ENCODE results near the gene RGS10. TPM values are rescaled to one million over a fixed set of nuclear protein-coding genes. Genes with fewer than 3 reads are reported as not detected.

The RGS10 gene
- total and polyA plus RNA-seq, 3 experiments from 2014 or later: 127 to 182 (median 130) TPM

DNA sequence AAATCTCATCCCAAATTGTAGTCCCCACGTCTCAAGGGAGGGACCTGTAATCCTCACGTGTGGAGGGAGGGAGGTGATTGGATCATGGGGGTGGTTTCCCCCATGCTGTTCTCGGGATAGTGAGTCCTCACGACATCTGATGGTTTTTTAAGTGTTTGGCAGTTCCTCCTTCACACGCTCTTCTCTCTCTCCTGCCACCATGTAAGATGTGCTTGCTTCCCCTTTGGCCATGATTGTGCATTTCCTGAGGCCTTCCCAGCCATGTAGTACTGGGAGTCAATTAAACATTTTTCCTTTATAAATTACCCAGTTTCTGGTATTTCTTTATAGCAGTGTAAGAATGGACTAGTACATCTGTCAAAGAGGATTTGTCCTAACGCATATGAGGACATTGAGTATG, 59.5 kb downstream of the RGS10 start:
- Mint-ChIP-seq H3K36me3 (no peaks in the 10 kb centered on the region), H3K9me3 (no peaks in the 10 kb centered on the region), H3K27ac (peak overlapping the region in 1 of 8 donors; percentile 5), H3K4me1 (peaks cover 18 to 19% (median 19%) of the 10 kb centered on the region in 3 donors), H3K4me3 (no peak overlapping the region), H3K27me3 (peaks cover 0 to 2% of the 10 kb centered on the region in 2 donors)
- ChIA-PET CTCF (no interaction called here), POLR2A (no interaction called here)
- Histone ChIP-seq H3K27ac (ENCODE audit: low read depth, low read length) (no peak overlapping the region), H3K36me3 (ENCODE audit: insufficient read depth, low read length) (no peaks in the 10 kb centered on the region), H3K4me3 (ENCODE audit: low read length) (no peak overlapping the region), H3K27me3 (ENCODE audit: insufficient read depth, low read length, poor library complexity, severe bottlenecking) (no peaks in the 10 kb centered on the region), H3K9me3 (ENCODE audit: low read length) (no peaks in the 10 kb centered on the region), H3K4me1 (ENCODE audit: insufficient read depth, low read length) (peaks cover 16% of the 10 kb centered on the region)
- DNase-seq: no peak

DNA sequence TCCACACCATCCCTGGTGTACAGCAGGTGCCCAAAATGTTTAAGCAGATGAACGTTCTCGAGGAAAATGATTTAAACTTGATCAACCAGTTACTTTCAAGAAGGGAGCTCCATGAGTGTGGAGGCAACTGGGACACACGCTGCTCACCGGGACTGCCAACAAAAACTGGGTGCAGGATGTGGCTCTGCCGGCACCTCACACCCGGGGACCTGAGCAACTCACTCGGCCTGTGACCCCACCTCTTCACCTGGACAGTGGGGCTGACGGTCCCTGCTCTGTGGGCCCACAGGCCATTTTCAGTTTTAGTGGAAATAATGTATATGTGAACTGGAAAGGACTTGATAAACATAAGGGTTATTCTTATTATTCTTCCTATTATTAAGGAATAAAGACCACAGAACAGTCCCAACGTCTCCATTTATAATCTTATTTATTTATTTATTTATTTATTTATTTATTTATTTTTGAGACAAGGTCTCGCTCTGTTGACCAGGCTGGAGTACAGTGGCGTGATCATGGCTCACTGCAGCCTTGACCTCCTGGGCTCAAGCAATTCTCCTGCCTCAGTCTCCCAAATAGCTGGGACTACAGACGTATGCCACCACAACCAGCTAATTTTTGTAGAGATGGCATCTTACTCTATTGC, 60.6 kb downstream of the RGS10 start:
- no peak for DNase-seq
- Histone ChIP-seq H3K27ac (ENCODE audit: low read depth, low read length) (no peak overlapping the region), H3K9me3 (ENCODE audit: low read length) (no peaks in the 10 kb centered on the region), H3K4me3 (ENCODE audit: low read length) (no peak overlapping the region), H3K4me1 (ENCODE audit: insufficient read depth, low read length) (peaks cover 27% of the 10 kb centered on the region), H3K36me3 (ENCODE audit: insufficient read depth, low read length) (no peaks in the 10 kb centered on the region), H3K27me3 (ENCODE audit: insufficient read depth, low read length, poor library complexity, severe bottlenecking) (no peaks in the 10 kb centered on the region)
- POLR2A ChIA-PET: no interaction called here
- Mint-ChIP-seq H3K4me1 (peaks cover 27 to 30% (median 27%) of the 10 kb centered on the region in 3 donors), H3K27me3 (peaks cover 0 to 2% of the 10 kb centered on the region in 2 donors), H3K9me3 (no peaks in the 10 kb centered on the region), H3K27ac (peak overlapping the region in 1 of 8 donors; percentile 46), H3K36me3 (no peaks in the 10 kb centered on the region), H3K4me3 (no peak overlapping the region)
- CTCF ChIA-PET: interaction anchor here (1.6 kb wide), 1 partner anchor 8 kb away, joined by 6 read pairs; no protein-coding TSS in a partner anchor

GRCh38 chr10:119480667-119481066, 61.9 kb downstream of the RGS10 start:
- peaks cover 27 to 37% (median 30%) of the 10 kb centered on the region in 3 donors for H3K4me1 Mint-ChIP-seq
- ChIA-PET POLR2A (no interaction called here), CTCF (interaction anchor here (0.7 to 1.9 kb wide), 5 partner anchors 9 to 273 kb away, joined by 3 to 6 read pairs (median 3); partner anchors contain the start of gene GRK5)
- H3K9me3 Mint-ChIP-seq: no peaks in the 10 kb centered on the region
- peak overlapping the region in 2 of 8 donors; percentile 37 to 62 for H3K27ac Mint-ChIP-seq
- Histone ChIP-seq H3K27me3 (ENCODE audit: insufficient read depth, low read length, poor library complexity, severe bottlenecking) (no peaks in the 10 kb centered on the region), H3K36me3 (ENCODE audit: insufficient read depth, low read length) (no peaks in the 10 kb centered on the region), H3K4me3 (ENCODE audit: low read length) (no peak overlapping the region), H3K4me1 (ENCODE audit: insufficient read depth, low read length) (peaks cover 28% of the 10 kb centered on the region), H3K9me3 (ENCODE audit: low read length) (no peaks in the 10 kb centered on the region), H3K27ac (ENCODE audit: low read depth, low read length) (no peak overlapping the region)
- H3K27me3 Mint-ChIP-seq: peaks cover 0 to 2% of the 10 kb centered on the region in 2 donors
- no peaks in the 10 kb centered on the region for H3K36me3 Mint-ChIP-seq
- H3K4me3 Mint-ChIP-seq: no peak overlapping the region
- no peak for DNase-seq

DNA sequence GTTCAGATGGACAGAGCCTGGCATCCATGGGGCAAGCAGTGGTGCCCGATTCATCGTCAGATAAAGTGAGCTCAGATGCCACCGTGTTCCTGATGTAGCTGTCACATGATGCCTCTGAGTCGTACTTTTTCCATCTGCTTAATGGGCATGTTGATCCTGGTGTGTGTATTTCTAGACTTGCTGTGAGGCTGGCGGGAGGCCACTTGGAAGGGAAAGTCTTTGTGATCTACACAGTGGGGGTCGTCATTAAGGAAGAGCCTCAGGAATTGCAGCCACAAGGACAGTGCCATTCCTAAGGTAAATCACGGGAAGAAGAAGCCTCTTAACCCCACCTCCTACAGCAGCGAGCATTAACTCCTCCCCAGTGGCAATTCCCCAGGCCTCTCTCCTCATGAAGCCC, 63.0 kb downstream of the RGS10 start:
- no peaks in the 10 kb centered on the region for H3K36me3 Mint-ChIP-seq
- no peaks in the 10 kb centered on the region for H3K9me3 Mint-ChIP-seq
- Histone ChIP-seq H3K4me1 (ENCODE audit: insufficient read depth, low read length) (peaks cover 28% of the 10 kb centered on the region), H3K4me3 (ENCODE audit: low read length) (no peak overlapping the region), H3K9me3 (ENCODE audit: low read length) (no peaks in the 10 kb centered on the region), H3K27ac (ENCODE audit: low read depth, low read length) (no peak overlapping the region), H3K36me3 (ENCODE audit: insufficient read depth, low read length) (no peaks in the 10 kb centered on the region), H3K27me3 (ENCODE audit: insufficient read depth, low read length, poor library complexity, severe bottlenecking) (no peaks in the 10 kb centered on the region)
- H3K4me1 Mint-ChIP-seq: peaks cover 27 to 37% (median 30%) of the 10 kb centered on the region in 3 donors
- peak overlapping the region in 4 of 7 donors; percentile 8 to 80 (median 73) for H3K4me3 Mint-ChIP-seq
- POLR2A ChIA-PET: interaction anchor here (0.8 kb wide), 1 partner anchor 9 kb away, joined by 3 read pairs; no protein-coding TSS in a partner anchor
- H3K27ac Mint-ChIP-seq: peak overlapping the region in 4 of 8 donors; percentile 59 to 84 (median 73)
- CTCF ChIA-PET: interaction anchor here (1.3 to 2.4 kb wide), 3 partner anchors 10 to 64 kb away, joined by 3 to 10 read pairs (median 5); no protein-coding TSS in a partner anchor
- H3K27me3 Mint-ChIP-seq: peaks cover 0 to 2% of the 10 kb centered on the region in 2 donors
- DNase-seq: no peak

- H3K4me1 Mint-ChIP-seq: peaks cover 27 to 37% (median 30%) of the 10 kb centered on the region in 3 donors
- DNase-seq: peak in 2 of 5 donors; percentile 23 to 34
- H3K4me3 ChIP-seq (ENCODE audit: low read length): no peak overlapping the region
- H3K36me3 ChIP-seq (ENCODE audit: insufficient read depth, low read length): no peaks in the 10 kb centered on the region
- peaks cover 0 to 2% of the 10 kb centered on the region in 2 donors for H3K27me3 Mint-ChIP-seq
- H3K9me3 Mint-ChIP-seq: no peaks in the 10 kb centered on the region
- no peaks in the 10 kb centered on the region for H3K27me3 ChIP-seq (ENCODE audit: insufficient read depth, low read length, poor library complexity, severe bottlenecking)
- ChIA-PET CTCF (interaction anchor here (1.0 to 2.4 kb wide), 4 partner anchors 10 to 64 kb away, joined by 3 to 10 read pairs (median 5); partner anchors contain the start of gene RGS10), POLR2A (interaction anchor here (0.7 to 0.8 kb wide), 3 partner anchors 9 to 503 kb away, joined by 3 to 7 read pairs (median 3); no protein-coding TSS in a partner anchor)
- H3K4me1 ChIP-seq (ENCODE audit: insufficient read depth, low read length): peaks cover 28% of the 10 kb centered on the region
- peak overlapping the region; percentile 16 to 80 (median 68) for H3K4me3 Mint-ChIP-seq
- H3K27ac ChIP-seq (ENCODE audit: low read depth, low read length): no peak overlapping the region
- peak overlapping the region; percentile 59 to 91 (median 82) for H3K27ac Mint-ChIP-seq
- no peaks in the 10 kb centered on the region for H3K9me3 ChIP-seq (ENCODE audit: low read length)
- H3K36me3 Mint-ChIP-seq: peaks cover 0 to under 1% (median 0%) of the 10 kb centered on the region in 3 donors
Measured at GRCh38 chr10:119478811-119479341, 63.6 kb downstream of the RGS10 start.

DNA sequence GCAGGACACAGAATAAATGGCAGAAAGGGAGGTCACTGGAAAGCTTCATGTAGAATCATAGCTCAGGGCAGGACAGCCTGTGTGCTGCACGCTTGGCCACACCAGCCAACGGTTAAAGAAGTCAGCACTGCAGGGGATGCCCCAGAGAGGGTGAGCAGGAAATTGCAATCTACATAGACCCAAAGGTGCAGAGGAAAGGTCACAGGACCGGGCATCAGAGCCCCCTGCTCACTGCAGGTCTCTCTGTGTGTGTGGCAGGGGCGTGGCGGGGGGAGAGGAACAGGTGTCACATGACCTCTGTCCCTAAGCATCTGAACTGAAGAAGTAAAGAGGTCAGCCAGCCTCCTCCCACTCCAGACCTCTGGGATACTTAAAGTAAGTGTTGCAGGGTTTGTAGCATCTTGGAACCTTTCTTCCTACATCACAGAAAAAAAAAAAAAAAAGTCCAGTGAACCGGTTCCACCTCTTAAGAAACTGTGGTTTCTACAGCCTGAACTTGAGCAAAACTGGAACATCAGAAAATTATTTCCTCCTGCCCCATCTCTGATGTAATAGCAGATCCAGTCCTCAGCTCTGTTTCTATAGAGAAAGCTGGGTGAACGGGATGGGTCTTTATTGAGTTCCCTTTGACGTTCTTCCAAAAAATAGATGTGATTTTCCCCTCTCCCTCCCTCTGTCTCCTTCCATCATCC, 64.3 kb downstream of the RGS10 start:
- Mint-ChIP-seq H3K27me3 (peaks cover 0 to 2% of the 10 kb centered on the region in 2 donors), H3K36me3 (peaks cover 0 to 1% (median 0%) of the 10 kb centered on the region in 3 donors), H3K4me3 (peak overlapping the region; percentile 16 to 80 (median 68)), H3K9me3 (no peaks in the 10 kb centered on the region), H3K27ac (peak overlapping the region; percentile 59 to 91 (median 82)), H3K4me1 (peaks cover 27 to 37% (median 30%) of the 10 kb centered on the region in 3 donors)
- peak in 3 of 5 donors; percentile 5 to 57 (median 19) for DNase-seq
- no peaks in the 10 kb centered on the region for H3K9me3 ChIP-seq (ENCODE audit: low read length)
- no peaks in the 10 kb centered on the region for H3K27me3 ChIP-seq (ENCODE audit: insufficient read depth, low read length, poor library complexity, severe bottlenecking)
- H3K4me1 ChIP-seq (ENCODE audit: insufficient read depth, low read length): peaks cover 28% of the 10 kb centered on the region
- H3K27ac ChIP-seq (ENCODE audit: low read depth, low read length): no peak overlapping the region
- ChIA-PET CTCF (interaction anchor here (1.0 to 2.4 kb wide), 4 partner anchors 11 to 65 kb away, joined by 3 to 10 read pairs (median 5); partner anchors contain the start of gene RGS10), POLR2A (interaction anchor here (0.5 to 1.0 kb wide), 5 partner anchors 11 to 502 kb away, joined by 3 to 7 read pairs (median 3); no protein-coding TSS in a partner anchor)
- no peaks in the 10 kb centered on the region for H3K36me3 ChIP-seq (ENCODE audit: insufficient read depth, low read length)
- H3K4me3 ChIP-seq (ENCODE audit: low read length): no peak overlapping the region

DNA sequence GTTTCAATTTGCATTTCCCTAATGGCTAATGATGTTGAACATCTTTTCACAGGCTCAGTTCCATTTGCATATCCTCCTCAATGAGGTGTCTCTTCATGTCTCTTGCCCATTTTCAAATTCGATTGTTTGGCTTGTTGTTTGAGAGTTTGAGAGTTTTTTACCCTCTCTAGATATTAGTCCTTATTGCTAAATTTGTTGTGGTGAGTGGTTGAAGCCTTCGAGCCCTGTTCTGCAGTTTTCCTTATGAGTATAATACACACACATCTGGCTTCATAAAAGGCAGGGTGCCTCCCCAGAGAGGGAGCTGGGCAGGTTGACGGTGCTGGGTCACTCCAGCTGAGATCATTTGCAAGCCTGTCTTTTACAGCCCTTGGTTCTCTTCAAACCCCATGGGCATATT, 65.1 kb downstream of the RGS10 start:
- H3K27ac ChIP-seq (ENCODE audit: low read depth, low read length): no peak overlapping the region
- Mint-ChIP-seq H3K27ac (peak overlapping the region in 5 of 8 donors; percentile 15 to 84 (median 59)), H3K36me3 (peaks cover 0 to 1% (median 0%) of the 10 kb centered on the region in 3 donors), H3K4me1 (peaks cover 27 to 37% (median 30%) of the 10 kb centered on the region in 3 donors), H3K9me3 (no peaks in the 10 kb centered on the region), H3K27me3 (peaks cover 0 to 2% of the 10 kb centered on the region in 2 donors), H3K4me3 (peak overlapping the region in 3 of 7 donors; percentile 13 to 78 (median 45))
- CTCF ChIA-PET: interaction anchor here (1.7 kb wide), 1 partner anchor 65 kb away, joined by 7 read pairs; the partner anchor contains the start of gene RGS10
- no peaks in the 10 kb centered on the region for H3K9me3 ChIP-seq (ENCODE audit: low read length)
- H3K4me1 ChIP-seq (ENCODE audit: insufficient read depth, low read length): peaks cover 28% of the 10 kb centered on the region
- H3K27me3 ChIP-seq (ENCODE audit: insufficient read depth, low read length, poor library complexity, severe bottlenecking): no peaks in the 10 kb centered on the region
- POLR2A ChIA-PET: interaction anchor here (0.6 to 1.0 kb wide), 3 partner anchors 17 to 64 kb away, joined by 3 read pairs; no protein-coding TSS in a partner anchor
- no peaks in the 10 kb centered on the region for H3K36me3 ChIP-seq (ENCODE audit: insufficient read depth, low read length)
- no peak overlapping the region for H3K4me3 ChIP-seq (ENCODE audit: low read length)
- DNase-seq: no peak

Data from CD8-positive, alpha-beta memory T cell (primary cell).